ELF-1 (cell line): ENCODE results near the gene CHCHD3.

ENCODE experiments used
- DNase-seq: peaks from one replicate; pipeline ENCODE4 v3.0.0-alpha.2; 2016; ENCODE audit warnings: low read depth, low spot score

CHCHD3 gene

GRCh38 chr7:132865366-132866143 lies 216.3 kb downstream of the CHCHD3 start:
- no peak for DNase-seq

- DNase-seq = no peak
Measured at GRCh38 chr7:132861940-132862554, 219.8 kb downstream of the CHCHD3 start.

GRCh38 chr7:132861424-132861823 lies 220.5 kb downstream of the CHCHD3 start:
- DNase-seq = no peak

GRCh38 chr7:132859199-132859598 lies 222.7 kb downstream of the CHCHD3 start:
- DNase-seq = no peak

- no peak for DNase-seq
Measured at GRCh38 chr7:132858760-132859159, 223.1 kb downstream of the CHCHD3 start.

- DNase-seq = no peak
Measured at GRCh38 chr7:132858251-132858650, 223.6 kb downstream of the CHCHD3 start.

- no peak for DNase-seq
Measured at GRCh38 chr7:132857703-132858102, 224.2 kb downstream of the CHCHD3 start.

- DNase-seq = no peak
Measured at GRCh38 chr7:132857031-132857430, 224.9 kb downstream of the CHCHD3 start.

GRCh38 chr7:132856416-132856815 lies 225.5 kb downstream of the CHCHD3 start:
- no peak for DNase-seq

- DNase-seq = no peak
Measured at GRCh38 chr7:132855901-132856300, 226.0 kb downstream of the CHCHD3 start.

- DNase-seq = no peak
Measured at GRCh38 chr7:132854238-132854637, 227.7 kb downstream of the CHCHD3 start.

- DNase-seq = no peak
Measured at GRCh38 chr7:132847376-132847775, 234.5 kb downstream of the CHCHD3 start.

GRCh38 chr7:132846086-132846485 lies 235.8 kb downstream of the CHCHD3 start:
- no peak for DNase-seq

- DNase-seq = no peak
Measured at GRCh38 chr7:132842478-132842877, 239.4 kb downstream of the CHCHD3 start.

- DNase-seq = no peak
Measured at GRCh38 chr7:132840199-132840598, 241.7 kb downstream of the CHCHD3 start.

- no peak for DNase-seq
Measured at GRCh38 chr7:132838313-132838712, 243.6 kb downstream of the CHCHD3 start.

- DNase-seq = no peak
Measured at GRCh38 chr7:132837529-132837928, 244.4 kb downstream of the CHCHD3 start.

GRCh38 chr7:132836746-132837145 lies 245.1 kb downstream of the CHCHD3 start:
- DNase-seq = peak; percentile 18

GRCh38 chr7:132830941-132831340 lies 250.9 kb downstream of the CHCHD3 start:
- no peak for DNase-seq

GRCh38 chr7:132828502-132828901 lies 253.4 kb downstream of the CHCHD3 start:
- no peak for DNase-seq

- no peak for DNase-seq
Measured at GRCh38 chr7:132825932-132826835, 255.7 kb downstream of the CHCHD3 start.

- no peak for DNase-seq
Measured at GRCh38 chr7:132825222-132825621, 256.7 kb downstream of the CHCHD3 start.
